AG08396 (cell line): ENCODE data around the gene WDFY2.
"Not testable (repeated sequence)": the region's sequence is repeated elsewhere in the genome, so short reads cannot be mapped to it uniquely, and the experiment has no call there.

Experiments used
- DNase-seq: peaks from one replicate; pipeline ENCODE4 v3.0.0; 2012; ENCODE audit warnings: low spot score, mixed read lengths

Gene WDFY2

DNA sequence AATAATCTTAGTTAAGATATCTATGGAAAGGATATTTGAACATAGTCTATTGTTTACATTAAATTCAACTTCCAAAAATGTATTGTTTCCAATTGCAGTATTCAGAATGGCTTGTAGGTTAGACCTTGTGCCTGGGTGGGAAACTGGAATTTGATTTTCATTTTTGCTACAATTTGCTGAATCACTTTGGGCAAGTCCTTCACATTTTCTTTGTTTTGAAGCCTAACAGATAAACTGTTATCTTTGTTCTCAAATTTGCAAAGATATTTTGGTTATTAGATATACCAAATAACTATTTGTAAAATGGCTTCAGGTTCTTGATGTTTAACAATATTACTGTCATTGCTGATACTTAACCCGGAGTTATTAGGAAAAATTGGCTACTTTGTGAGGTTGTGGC, 82.6 kb downstream of the WDFY2 start:
- no peak for DNase-seq

DNA sequence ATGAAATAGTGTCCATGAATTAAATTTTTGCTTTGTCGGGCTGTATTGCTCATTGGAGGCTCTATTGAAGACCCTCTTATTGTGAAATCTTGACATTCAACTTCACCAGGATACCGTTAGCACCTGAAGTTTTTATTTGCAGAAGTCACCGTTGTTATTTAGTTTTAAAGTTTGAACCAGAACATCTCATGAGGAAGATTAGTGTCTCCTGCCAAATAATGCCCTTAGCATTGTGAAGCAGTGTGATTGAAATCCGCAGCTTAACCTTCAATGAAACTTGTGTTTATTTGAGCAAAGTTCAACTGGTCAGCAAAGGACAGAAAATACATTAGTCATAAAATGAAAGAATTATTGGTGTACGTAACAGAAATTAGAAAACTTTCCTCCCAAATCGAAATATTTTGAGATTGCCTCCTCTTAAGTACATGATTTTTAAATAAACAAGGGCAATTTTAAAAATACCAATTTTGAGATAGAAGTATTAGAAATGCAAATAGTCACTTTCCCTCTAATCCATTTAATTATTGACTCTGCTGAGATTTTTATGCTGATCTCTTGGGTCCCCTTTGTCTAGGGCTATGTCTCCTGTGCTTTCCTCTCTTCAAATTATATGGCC, 84.4 kb downstream of the WDFY2 start:
- no peak for DNase-seq

DNA sequence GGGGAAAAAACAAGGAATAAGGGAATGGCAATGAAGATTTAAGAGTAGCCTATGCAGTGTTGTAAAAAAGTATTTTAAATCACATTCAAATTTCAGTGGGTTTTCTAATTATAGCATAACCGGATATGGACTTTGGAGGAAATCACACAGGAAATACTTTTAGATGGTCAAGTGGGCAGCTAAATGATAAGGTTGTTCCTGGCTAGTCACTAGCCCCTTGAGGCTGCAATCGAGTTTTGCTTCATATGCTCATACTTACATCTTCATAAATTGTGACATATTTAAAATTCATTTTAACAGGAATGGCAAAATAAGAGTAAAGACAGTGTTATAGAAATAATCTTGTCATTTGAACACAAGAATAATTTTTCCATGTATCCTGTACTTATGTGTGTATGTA, 88.9 kb downstream of the WDFY2 start:
- no peak for DNase-seq

DNA sequence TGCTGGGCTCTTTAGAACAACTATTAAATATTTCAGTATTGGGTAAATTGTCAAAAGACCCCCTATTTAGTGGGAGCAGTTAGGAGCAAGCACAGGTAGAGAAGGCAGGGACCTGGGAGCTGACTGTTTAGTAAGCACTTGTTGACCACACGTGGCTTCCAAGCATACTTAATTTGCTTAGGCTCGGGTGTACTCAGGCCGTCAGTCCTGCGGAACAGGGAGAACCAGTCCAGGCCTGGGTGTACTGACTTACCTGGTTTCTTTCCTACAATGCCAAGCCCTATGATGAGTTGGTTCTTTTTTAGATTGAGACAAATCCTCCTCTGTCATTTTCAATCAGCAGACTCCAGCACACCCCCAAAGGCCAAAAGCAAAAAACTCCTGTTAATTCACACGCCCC, 90.0 kb downstream of the WDFY2 start:
- no peak for DNase-seq

DNA sequence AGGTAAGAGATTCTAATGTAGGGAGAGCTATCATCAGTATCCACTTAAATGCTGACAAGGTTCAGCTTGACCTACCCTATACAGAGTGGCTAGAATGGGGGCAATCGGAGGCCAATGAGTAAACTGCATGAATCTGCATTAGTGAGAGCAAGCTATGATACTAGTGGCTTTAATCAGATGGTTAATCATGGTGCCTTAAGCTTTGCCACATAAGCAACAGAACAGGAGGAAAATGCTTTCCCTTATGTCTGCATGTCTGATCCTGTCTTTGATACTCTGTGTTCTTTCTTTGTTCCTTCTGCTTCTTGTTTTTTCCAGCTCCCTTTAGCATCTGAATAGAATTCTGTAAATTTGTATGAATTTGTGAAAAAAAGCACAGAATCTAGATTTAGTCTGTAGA, 91.1 kb downstream of the WDFY2 start:
- DNase-seq: no peak

DNA sequence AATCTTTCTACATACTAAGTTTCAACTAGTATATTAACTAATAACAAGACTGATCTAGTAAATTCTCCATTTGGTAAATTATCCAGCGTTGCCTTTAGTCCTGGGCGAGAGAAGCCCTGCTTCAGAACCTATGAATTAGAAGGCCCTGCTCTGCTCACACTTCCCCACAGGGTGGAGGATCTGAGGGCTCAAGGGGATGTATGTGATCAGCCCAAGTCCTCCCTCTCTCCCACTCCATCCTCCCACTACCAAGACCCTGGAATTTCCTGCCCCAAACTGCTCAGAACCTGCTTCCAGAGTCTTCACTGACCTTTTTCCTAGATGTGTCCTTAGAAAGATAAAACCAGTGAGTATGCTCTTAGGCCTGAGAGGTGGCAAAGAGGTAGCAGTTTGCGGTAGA, 91.6 kb downstream of the WDFY2 start:
- no peak for DNase-seq

DNA sequence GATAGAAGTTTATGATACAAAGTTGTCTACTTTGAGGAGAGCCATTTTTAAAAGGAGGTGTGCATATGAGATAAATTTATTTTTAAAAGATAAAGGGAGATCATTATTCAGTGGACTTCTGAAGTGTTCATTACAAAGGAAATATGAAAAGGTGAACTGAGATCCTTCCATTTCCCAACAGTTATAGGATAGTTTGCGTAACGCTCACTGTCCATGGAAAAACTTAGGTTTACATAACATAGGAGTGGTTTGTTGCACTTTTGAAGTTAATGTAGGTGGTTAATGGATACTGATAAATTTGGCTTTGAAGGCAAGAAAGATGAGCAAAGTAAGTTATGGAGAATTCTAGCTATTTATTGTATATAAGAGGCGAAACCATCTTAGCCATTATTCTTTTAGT, 92.5 kb downstream of the WDFY2 start:
- DNase-seq: no peak

DNA sequence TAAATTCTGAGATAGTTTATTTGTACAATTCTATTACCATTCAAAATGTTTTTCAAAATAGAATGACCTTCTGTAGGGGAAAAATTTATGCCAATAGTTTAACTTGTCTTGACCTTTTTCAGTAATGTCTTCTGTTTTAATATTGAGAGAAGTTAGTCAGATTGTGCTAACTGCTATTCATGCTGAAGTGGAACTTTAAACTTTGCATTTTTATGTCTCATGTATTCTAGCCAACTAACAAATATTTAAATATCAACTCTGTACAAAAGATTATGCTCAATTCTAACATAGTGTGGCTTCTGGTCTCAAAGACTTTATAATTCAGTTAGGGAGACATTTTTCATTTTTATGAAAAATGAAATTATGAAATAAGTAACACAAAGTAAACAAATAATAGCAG, 94.2 kb downstream of the WDFY2 start:
- DNase-seq: no peak

DNA sequence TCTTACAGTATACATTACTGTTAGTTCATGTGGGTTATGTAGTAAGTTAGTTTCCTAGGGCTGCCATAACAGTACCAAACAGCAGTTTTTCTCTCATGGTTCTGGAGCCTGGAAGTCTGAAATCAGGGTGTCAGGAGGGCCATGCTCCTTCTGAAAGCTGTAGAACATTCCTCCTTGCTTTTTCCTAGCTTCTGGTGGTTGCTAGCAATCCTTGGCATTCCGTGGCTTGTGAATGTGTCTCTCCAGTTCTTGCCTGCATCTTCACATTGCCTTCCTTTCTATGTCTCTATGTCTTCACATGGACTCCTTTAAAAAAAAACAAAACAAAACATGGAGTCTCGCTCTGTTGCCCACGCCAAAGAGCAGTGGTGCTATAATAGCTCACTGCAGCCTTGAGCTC, 95.4 kb downstream of the WDFY2 start:
- no peak for DNase-seq

DNA sequence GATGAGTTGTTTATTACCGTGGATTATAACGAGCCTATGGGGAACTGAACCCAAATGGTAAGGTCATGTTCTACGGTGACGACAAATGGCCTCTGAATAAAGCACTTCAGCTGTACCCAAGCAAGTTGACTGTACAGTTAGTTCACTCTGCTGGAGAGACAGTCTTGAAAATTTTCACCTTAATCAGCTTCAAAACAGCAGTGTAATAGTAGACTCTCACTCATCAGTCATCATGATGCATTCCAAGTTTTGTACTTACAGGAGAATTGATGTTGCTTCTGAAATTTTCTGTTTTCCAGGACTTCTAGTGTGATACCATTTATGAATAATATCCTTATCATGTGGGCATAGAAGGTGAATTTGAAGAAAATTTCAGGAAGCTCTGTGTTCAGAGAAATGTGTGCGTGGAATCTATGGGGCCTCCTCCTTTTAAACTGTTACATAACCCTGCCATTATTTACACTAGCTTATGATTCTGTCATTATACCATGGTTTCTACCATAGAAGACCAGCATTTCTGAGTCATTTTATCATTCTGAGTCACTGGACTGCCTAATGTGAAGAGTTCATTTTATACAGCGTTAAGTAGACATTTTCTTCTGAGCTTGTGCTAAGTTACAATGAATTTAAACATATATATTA, 96.9 kb downstream of the WDFY2 start:
- peak; percentile 17 for DNase-seq

DNA sequence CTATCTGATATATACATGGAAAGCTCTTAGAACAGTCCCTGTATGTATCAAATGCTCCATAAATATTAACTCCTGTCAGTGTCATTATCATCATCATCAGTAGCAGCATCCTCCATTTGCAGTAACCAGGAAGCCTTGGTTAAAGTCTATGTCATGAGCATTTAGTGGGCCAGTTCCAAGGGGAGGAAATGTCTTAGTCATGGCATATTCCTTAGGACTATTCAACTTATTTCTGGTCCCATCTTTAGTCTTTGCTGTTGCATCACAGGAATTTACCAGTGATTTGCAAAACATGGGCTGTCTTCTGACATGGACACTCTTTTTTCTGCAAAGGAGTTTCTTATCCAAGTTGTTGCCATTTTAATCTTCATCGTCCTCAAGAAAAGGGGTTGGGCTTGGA, 98.4 kb downstream of the WDFY2 start:
- no peak for DNase-seq

DNA sequence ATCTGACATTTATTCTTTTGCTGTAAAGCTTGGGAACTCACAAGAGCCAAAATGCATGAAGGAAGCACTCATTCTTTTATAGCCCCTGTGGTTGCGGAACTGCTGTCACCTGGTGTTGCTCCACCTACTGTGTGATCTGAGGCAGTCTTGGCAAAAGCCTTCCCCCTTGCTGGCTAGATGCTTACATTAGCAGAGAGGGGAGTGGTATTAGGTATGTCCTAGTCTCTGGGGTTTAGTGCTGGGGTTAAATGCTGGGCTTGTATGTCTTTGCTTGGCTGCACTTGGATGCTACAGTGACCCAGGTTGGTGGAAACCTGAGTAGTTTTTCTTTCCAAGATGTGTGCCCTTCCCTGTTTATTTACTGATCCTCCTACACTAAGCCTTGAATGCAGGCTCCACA, 99.3 kb downstream of the WDFY2 start:
- DNase-seq: no peak

DNA sequence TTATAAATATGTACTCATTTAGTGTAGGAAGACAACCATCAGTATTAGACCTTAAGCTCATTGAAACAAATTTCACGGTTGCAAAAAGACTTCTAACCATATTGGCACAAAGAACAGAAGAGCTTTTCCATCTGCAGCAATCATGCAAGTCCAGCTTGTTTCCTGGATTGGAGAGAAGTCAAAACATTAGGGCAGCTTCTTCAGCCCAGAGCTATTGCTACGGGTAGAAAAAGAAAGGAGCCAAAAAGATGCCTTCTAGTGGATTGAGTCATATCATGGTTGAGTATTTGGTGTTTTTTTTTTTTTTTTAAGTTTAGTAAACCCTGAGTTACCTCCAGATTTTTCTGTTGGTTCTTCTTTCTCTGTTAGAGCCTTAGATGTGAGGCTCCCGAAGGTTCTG, 99.8 kb downstream of the WDFY2 start:
- peak; percentile 14 for DNase-seq

DNA sequence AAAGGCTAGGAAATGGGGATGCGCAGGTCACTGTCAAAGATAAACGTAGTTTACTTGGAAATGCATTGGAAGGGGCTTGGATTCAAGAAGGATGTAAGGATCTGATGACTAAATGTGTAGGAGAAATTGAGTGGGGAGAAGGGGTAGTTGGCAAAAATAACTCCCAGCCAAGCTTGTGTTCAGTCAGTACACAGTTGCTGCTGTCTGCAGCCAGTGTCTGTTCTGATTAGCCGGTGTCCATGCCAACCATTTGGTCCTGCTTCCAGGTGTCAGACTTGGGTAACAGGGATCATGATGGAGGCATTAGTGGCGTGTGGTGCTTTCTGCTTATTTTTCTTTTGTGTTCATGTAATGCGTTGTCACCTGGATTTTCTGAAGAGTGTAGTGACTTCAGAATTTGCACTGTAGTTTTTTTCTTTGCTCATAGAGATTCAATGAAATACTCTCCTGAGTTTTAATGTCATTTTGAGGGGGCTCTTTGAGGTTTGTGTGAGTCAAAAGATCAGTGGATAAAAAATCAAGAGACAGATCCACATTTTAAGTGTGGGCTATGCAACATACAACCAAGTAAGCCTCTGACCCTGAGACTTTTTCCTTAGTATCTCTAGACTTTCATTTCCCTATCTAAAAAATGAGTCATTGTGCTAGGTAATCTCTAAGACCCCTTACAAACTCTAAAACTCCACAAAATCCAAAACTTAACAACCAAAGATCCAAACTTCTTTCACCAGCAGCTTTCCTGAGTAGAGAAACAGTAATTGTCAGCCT, 103.9 kb downstream of the WDFY2 start:
- DNase-seq: no peak

DNA sequence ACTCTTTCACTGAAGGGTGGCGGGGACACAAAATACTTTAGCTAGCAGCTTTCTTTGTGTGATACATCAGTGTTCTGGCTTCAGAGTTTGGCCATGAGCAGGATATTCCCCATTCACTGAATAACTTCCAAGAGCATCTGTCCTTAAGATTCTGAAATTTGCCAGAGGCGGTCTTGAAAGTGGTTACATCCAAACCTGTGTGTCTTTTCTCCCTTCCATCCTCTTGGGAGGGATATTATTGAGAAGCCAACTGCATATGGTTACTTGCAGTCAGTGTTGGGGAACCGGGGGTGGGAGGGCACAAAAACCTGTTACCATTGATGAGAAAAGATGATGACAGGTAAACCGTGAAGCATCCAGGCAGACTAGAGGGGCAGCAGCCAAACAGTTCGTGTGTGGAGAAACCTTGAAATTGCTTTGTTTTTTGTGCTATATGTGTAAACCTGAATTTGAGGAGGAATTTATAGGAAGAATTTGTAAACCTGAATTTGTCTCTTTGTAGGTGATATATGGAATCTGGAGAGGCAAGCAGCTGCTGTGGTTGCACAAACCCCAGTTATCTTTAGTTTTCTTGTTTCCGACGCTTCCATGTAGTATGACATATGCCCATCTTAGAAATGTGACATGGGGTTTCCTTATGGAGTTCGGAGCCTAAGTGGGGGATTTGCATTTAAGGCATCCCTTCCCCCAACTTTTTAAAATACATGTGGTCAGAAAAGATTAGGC, 104.8 kb downstream of the WDFY2 start:
- no peak for DNase-seq

DNA sequence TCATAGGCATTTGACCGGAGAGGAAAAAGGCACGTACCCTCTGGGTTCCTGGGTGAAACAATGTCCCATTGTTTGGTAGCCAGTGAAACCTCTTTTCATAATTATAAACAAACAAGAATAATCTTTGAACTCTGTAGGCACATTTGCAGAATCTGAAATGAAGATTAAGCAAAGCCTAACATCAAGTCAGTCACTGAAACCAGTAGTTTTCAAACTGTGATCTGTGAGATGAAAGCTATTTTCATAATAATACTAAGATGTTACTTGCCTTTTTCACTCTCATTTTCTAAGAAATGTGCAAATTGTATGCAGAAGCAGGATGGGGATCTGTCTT, 105.4 kb downstream of the WDFY2 start:
- DNase-seq: no peak

DNA sequence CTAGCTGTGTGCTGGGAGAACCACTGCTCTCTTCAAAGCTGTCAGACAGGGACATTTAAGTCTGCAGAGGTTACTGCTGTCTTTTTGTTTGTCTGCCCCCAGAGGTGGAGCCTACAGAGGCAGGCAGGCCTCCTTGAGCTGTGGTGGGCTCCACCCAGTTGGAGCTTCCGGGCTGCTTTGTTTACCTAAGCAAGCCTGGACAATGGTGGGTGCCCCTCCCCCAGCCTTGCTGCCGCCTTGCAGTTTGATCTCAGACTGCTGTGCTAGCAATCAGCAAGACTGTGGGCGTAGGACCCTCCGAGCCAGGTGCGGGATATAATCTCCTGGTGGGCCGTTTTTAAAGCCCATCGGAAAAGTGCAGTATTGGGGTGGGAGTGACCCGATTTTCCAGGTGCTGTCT, 111.4 kb downstream of the WDFY2 start:
- not testable (repeated sequence) for DNase-seq

DNA sequence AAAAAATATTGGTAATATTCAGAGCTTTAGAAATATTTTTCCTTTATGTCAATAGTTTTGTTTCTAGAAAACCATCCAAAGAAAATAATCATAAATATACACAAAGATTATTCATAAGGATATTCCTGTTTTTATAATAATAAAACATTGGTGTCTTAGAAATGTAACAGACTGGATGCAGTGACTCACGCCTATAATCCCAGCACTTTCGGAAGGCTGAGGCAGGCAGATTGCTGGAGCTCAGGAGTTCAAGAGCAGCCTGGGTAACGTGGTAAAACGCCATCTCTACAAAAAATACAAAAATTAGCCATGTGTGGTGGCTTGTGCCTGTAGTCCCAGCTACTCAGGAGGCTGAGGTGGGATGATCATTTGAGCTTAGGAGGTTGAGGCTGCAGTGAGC, 112.9 kb downstream of the WDFY2 start:
- no peak for DNase-seq

DNA sequence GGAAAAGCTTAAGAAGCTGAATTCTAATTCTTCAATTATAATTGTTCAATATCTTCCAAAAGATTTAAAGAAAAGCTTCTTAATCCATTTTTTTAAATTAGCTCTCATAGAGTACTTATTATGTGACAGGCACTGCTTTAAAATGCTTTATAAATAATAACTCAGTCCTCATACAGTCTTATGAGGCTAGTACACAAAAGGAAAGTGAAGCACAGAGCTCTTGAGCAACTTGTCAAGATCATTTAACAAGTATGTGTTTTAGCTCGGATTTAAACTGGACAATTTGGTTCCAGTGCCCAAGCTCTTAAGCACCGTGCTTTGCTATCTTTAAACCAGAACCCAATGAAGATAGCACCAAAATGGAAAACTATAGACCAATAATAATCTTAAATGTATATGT, 113.6 kb downstream of the WDFY2 start:
- DNase-seq: no peak

DNA sequence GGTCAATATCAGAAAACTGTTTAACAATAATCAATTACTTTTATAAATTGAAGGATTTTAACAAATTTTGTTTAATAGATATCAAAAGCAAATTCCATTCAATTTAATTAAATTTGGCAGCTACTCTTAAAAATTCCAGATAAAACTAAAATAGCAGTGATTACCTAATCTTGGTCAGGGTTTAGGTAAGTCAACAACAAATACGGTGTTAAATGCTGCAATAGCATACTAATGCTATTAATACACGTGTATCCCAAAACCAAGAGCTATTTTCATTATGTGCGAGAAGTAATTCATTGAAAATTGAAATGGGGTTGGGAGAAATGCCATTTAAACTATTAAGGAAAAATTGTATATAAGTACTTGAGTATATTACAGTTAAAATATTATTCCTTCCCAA, 114.1 kb downstream of the WDFY2 start:
- no peak for DNase-seq

DNA sequence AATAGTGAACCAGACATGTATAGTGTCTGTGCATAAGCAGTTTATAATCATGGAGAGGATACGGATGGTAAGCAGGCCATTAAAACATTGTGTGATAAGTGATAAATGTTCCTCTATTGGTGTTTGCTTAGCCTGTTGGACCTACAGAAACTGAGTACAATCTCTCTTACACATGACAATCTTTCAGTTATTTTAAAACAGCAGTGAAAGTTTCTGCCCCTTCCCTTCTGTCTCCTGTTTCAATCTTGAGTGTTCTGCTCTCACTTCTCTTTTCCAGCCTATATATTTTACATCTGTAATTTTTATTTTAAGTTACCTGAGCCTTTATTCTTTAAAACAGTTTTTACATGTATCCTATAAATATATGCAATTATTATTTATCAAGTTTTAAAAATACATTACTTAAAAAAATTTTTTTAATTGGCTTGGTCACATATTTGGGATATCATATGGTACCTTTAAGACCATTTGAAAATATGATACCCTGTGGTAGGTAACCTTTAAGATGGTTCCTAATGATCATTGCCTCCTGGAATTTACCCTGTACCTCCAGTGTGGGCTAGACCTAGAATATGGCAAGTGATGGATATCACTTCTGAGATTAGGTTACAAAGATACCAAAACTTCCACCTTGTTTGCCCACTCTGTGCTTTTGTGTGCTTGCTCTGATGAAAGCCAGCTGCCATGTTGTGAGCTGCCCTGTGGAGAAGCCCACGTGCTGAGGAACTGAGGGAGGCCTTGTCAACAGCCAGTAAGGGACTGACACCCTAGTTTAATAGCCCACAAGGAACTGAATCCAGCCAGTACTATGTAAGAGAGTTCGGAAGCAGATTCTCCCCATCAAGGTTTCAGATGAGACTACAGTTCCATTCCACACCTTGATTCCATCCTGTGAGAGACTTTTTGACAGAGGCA, 120.4 kb downstream of the WDFY2 start:
- DNase-seq: no peak

DNA sequence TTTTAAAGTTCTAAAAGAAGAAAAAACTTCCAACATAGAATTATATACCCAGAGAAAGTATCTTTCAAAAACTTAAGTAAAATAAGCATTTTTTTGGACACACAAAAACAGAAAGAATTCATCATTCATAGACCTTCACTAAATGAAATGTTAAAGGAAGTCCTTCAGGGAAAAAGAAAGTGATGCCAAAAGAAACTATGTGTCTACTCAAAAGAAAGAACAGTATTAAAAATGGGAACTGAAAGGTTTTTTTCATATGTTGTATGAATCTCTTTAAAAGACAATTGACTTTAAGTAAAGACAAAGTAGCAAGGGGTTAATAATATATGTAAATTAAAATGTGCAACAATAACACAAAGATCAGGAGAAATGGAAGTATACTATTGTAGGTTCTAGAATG, 123.2 kb downstream of the WDFY2 start:
- DNase-seq: no peak
